ENCODE results near the gene PPCDC.
"Not testable (repeated sequence)": the region's sequence is repeated elsewhere in the genome, so short reads cannot be mapped to it uniquely, and the experiment has no call there.

The PPCDC gene

DNA sequence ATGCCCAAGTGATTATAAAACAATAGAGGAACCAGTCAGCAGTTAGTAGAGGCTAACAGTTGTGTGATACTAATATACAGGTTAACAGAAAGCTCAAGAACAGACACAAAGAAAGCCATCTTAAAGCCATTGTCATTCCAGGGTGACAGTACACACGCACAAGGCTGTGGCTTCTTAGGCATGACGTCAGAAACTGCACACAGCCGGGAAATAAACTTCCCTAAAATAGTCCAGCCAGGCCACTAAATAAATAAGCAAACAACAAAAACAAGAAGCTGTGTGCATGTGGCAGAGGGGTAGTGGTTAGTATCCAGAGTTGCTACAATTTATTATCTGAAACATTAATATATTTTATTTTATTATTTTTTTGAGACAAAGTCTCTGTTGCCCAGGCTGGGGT lies 49.8 kb downstream of the PPCDC start:
- TF ChIP-seq, protein P1, sequence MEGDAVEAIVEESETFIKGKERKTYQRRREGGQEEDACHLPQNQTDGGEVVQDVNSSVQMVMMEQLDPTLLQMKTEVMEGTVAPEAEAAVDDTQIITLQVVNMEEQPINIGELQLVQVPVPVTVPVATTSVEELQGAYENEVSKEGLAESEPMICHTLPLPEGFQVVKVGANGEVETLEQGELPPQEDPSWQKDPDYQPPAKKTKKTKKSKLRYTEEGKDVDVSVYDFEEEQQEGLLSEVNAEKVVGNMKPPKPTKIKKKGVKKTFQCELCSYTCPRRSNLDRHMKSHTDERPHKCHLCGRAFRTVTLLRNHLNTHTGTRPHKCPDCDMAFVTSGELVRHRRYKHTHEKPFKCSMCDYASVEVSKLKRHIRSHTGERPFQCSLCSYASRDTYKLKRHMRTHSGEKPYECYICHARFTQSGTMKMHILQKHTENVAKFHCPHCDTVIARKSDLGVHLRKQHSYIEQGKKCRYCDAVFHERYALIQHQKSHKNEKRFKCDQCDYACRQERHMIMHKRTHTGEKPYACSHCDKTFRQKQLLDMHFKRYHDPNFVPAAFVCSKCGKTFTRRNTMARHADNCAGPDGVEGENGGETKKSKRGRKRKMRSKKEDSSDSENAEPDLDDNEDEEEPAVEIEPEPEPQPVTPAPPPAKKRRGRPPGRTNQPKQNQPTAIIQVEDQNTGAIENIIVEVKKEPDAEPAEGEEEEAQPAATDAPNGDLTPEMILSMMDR (IDR thresholded peaks at IDR 0.05; ENCODE audit: low read depth, low read length, missing control alignments) = no peak
- no peak for DNase-seq (ENCODE audit: low read depth)
- no peak overlapping the region for H3K4me3 ChIP-seq (ENCODE audit: low read depth, low read length)
- in situ Hi-C loops (cut with HindIII; ENCODE audit: low sequenced_read_pairs) = no loop called here

DNA sequence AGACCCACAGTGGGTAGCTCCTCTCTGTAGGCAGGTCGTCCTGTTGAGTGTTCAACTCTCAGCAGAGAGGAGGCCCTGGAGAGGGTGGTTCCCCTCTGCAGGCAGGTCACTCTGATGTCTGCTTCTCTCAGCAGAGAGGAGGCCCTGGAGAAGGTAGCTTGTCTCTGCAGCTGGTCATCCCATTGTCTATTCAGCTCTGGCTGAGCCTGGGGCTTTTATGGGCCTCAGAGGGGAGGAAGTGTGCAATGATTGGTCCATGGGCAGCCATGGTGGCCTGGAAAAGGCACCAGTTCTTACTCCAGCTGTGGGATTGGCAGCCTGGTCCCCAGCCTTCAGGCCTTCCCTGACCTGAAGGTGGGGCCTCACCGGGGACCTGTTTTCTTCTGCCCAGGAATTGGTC lies 52.9 kb downstream of the PPCDC start:
- TF ChIP-seq, protein P1 (IDR thresholded peaks at IDR 0.05; ENCODE audit: low read depth, low read length, missing control alignments) = no peak

DNA sequence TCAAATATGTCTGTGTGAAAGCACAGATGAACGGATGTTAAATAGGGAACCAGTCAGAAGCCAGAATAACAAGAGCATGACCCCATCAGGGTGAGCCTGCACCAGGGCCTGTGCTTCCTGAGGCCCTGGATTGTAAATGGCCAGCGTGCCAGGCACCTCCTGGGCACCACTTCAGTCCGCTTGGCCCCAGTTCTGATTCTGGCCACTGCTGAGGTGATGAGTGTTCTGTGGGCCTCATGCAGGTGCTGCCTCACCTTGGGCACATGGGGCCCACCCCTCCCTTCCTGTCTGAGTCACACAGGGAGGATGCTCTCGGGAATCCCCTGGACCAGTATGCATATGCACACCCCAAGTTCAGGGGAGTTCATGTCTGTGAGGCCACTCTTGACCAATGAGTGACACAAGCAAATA lies 54.2 kb downstream of the PPCDC start:
- DNase-seq (ENCODE audit: low read depth); in situ Hi-C loops (cut with HindIII; ENCODE audit: low sequenced_read_pairs); H3K4me3 ChIP-seq (ENCODE audit: low read depth, low read length): not testable (repeated sequence)

More for the DNA sequence above, 52.9 kb downstream of the PPCDC start:
- DNase-seq (ENCODE audit: low read depth) = no peak
- no peak overlapping the region for H3K4me3 ChIP-seq (ENCODE audit: low read depth, low read length)
- in situ Hi-C loops (cut with HindIII; ENCODE audit: low sequenced_read_pairs) = no loop called here

DNA sequence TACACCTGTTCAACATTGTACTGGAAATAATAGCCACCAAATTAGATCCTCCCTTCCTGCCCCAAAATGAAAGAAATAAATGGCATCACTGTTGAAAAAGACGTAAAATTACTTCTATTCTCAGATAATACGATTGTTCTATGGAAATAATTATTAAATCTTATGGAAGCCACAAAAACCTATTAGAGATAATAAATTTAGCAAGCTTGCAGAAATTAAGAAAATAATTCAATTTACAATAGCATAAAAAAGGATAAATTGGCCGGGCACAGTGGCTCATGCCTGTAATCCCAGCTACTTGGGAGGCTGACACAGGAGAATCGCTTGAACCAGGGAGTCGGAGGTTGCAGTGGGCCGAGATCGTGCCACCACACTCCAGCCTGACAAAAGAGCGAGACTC lies 57.8 kb downstream of the PPCDC start:
- no peak overlapping the region for H3K4me3 ChIP-seq (ENCODE audit: low read depth, low read length)
- in situ Hi-C loops (cut with HindIII; ENCODE audit: low sequenced_read_pairs) = no loop called here
- TF ChIP-seq, protein P1 (IDR thresholded peaks at IDR 0.05; ENCODE audit: low read depth, low read length, missing control alignments) = no peak
- DNase-seq (ENCODE audit: low read depth) = no peak

DNA sequence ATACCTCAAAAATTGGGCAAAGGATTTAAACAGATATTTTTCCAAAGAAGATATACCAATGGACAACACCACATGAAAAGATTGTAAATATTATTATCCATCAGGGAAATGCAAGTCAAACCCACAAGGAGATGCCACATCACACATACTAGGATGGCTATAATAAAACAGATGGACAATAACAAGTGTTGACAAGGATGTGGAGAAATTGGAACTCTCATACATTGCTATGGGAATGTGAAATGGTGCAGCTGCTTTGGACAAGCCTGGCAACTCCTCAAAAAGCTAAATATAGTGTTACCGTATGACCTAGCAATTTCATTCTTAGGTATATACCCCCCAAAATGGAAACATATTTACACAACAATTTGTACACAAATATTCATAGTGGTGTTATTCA lies 59.3 kb downstream of the PPCDC start:
- H3K4me3 ChIP-seq (ENCODE audit: low read depth, low read length) = no peak overlapping the region

DNA sequence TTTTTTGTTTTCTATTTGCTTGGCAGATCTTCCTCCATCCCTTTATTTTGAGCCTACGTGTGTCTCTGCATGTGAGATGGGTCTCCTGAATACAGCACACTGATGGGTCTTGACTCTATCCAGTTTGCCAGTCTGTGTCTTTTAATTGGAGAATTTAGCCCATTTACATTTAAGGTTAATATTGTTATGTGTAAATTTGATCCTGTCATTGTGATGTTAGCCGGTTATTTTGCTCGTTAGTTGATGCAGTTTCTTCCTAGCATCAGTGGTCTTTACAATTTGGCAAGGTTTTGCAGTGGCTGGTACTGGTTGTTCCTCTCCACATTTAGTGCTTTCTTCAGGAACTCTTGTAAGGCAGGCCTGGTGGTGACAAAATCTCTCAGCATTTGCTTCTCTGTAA lies 62.3 kb downstream of the PPCDC start:
- DNase-seq (ENCODE audit: low read depth); in situ Hi-C loops (cut with HindIII; ENCODE audit: low sequenced_read_pairs); H3K4me3 ChIP-seq (ENCODE audit: low read depth, low read length): not testable (repeated sequence)

More for the DNA sequence above, 59.3 kb downstream of the PPCDC start:
- TF ChIP-seq, protein P1 (IDR thresholded peaks at IDR 0.05; ENCODE audit: low read depth, low read length, missing control alignments) = no peak
- DNase-seq (ENCODE audit: low read depth) = no peak
- in situ Hi-C loops (cut with HindIII; ENCODE audit: low sequenced_read_pairs) = no loop called here

DNA sequence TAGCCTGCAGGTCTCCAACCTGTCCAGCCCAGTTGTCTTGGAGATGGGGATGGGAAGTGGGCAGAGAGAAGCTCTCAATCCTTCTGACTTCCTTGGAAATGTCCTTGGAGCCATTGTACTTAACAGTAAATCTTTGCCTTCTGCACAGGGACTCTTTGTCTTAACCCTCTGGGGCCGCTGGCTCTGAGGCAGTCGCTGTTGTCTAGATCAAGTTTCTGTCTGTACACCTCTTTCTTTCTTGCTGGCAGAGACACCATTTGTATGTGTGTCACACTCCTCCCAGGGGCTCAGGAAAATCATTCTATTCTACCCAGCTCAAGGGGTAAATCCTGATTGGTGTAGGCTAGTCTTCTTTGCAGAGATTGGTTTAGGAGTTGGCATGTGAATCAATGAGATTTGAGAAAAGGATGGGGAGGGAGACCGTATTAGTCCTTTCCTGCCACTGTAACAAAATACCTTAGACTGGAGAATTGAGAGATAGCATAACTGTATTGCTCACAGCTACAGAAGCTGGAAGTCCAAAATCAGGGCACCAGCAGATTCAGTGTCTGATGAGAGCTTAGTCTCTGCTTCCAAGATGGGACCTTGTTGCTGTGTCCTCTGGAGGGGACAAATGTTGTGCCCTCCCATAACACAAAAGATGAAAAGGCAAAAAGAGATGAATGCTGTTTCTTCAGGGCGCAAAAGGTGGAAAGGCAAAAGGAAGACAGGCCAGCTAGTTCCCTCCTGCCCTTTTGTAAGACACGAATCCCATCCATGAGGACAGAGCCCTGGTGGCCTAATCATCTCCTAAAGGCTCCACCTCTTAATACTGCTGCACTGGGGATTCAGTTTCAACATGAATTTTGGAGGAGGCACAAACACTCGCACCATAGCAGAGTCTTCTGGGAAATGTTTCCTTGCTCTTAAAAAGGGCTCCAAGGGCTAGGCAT lies 66.3 kb downstream of the PPCDC start:
- TF ChIP-seq, protein P1 (IDR thresholded peaks at IDR 0.05; ENCODE audit: low read depth, low read length, missing control alignments) = no peak
- in situ Hi-C loops (cut with HindIII; ENCODE audit: low sequenced_read_pairs) = no loop called here
- H3K4me3 ChIP-seq (ENCODE audit: low read depth, low read length) = no peak overlapping the region
- no peak for DNase-seq (ENCODE audit: low read depth)

Data from astrocyte of the cerebellum (primary cell).